Esophagus squamous epithelium (tissue), 4 donors: Measurements from ENCODE around the gene CALCOCO2.

Source experiments
- CTCF ChIP-seq, 6 experiments: fragments of 450-650 bp in 4 of 6; fragments of 200-600 bp in 2 of 6; sonication (generic) in 2 of 6; IDR thresholded peaks; one replicate each; pipeline ENCODE4 v1.5.1; 2016 to 2019; ENCODE audit warnings: antibody characterized with exemption in 6 of 6, mild to moderate bottlenecking in 4 of 6, moderate library complexity in 4 of 6
- POLR2A ChIP-seq, 4 donors: fragments of 450-650 bp; IDR thresholded peaks; one replicate each; pipeline ENCODE4 v1.6.1; 2017; ENCODE audit warnings: antibody characterized with exemption in 4 of 4, mild to moderate bottlenecking in 4 of 4, moderate library complexity in 3 of 4

- no peak for TF ChIP-seq CTCF (IDR thresholded peaks at IDR 0.05)
- no peak for TF ChIP-seq POLR2A (IDR thresholded peaks at IDR 0.05)
These were observed 78.1 kb downstream of the CALCOCO2 start for GRCh38 chr17:48908853-48909394.
